NB4 (cell line): ENCODE measurements around the gene ASMT.

Experiments used
- POLR2A ChIP-seq: IDR thresholded peaks from 2 replicates; pipeline ENCODE4 v1.6.1; 2011; ENCODE audit warnings: mild to moderate bottlenecking; ENCODE audit not compliant: insufficient read length; ENCODE audit errors: extremely low read depth
- TF ChIP-seq, protein P1 (sequence below): IDR thresholded peaks from one replicate; pipeline ENCODE4 v1.5.1; 2012; ENCODE audit warnings: low read depth, low read length

- TF ChIP-seq, protein P1, sequence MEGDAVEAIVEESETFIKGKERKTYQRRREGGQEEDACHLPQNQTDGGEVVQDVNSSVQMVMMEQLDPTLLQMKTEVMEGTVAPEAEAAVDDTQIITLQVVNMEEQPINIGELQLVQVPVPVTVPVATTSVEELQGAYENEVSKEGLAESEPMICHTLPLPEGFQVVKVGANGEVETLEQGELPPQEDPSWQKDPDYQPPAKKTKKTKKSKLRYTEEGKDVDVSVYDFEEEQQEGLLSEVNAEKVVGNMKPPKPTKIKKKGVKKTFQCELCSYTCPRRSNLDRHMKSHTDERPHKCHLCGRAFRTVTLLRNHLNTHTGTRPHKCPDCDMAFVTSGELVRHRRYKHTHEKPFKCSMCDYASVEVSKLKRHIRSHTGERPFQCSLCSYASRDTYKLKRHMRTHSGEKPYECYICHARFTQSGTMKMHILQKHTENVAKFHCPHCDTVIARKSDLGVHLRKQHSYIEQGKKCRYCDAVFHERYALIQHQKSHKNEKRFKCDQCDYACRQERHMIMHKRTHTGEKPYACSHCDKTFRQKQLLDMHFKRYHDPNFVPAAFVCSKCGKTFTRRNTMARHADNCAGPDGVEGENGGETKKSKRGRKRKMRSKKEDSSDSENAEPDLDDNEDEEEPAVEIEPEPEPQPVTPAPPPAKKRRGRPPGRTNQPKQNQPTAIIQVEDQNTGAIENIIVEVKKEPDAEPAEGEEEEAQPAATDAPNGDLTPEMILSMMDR, result no peak
- TF ChIP-seq POLR2A, result no peak
Measured at GRCh38 chrX:1597345-1598020, 17.4 kb upstream of the ASMT start.
